HT1080 (cell line): ENCODE results near the gene SYNPR. TPM values are rescaled to one million over a fixed set of nuclear protein-coding genes. Genes with fewer than 3 reads are reported as not detected.
"Not testable (repeated sequence)": the region's sequence is repeated elsewhere in the genome, so short reads cannot be mapped to it uniquely, and the experiment has no call there.

Source experiments
- DNase-seq: peaks from one replicate; pipeline ENCODE4 v3.0.0-alpha.2; 2015; ENCODE audit warnings: low read depth
- total RNA-seq: library from RNA; depleted of rRNA; stranded (reverse); fragments of >200 nt; shearing (Covaris generic); gene quantifications from 2 replicates; pipeline ENCODE4 v1.2.3, GENCODE V29; 2014

The SYNPR gene
- total RNA-seq, 1 experiment from 2014 or later = not detected

GRCh38 chr3:63609834-63610233 lies 331.7 kb downstream of the SYNPR start:
- DNase-seq = no peak

GRCh38 chr3:63611382-63611781 lies 333.3 kb downstream of the SYNPR start:
- no peak for DNase-seq

GRCh38 chr3:63613561-63613960 lies 335.5 kb downstream of the SYNPR start:
- no peak for DNase-seq

- DNase-seq = no peak
Observed at GRCh38 chr3:63617391-63617790, 339.3 kb downstream of the SYNPR start.

GRCh38 chr3:63624941-63625560 lies 346.9 kb downstream of the SYNPR start:
- peak; percentile 48 for DNase-seq

GRCh38 chr3:63631670-63632069 lies 353.6 kb downstream of the SYNPR start:
- DNase-seq = no peak

GRCh38 chr3:63635186-63635585 lies 357.1 kb downstream of the SYNPR start:
- DNase-seq = no peak

- DNase-seq = no peak
Observed at GRCh38 chr3:63639806-63640205, 361.7 kb downstream of the SYNPR start.

- no peak for DNase-seq
Observed at GRCh38 chr3:63642488-63642887, 364.4 kb downstream of the SYNPR start.

- no peak for DNase-seq
Observed at GRCh38 chr3:63644212-63644797, 366.2 kb downstream of the SYNPR start.

GRCh38 chr3:63644928-63645781 lies 367.0 kb downstream of the SYNPR start:
- DNase-seq = not testable (repeated sequence)

- DNase-seq = no peak
Observed at GRCh38 chr3:63652066-63652725, 374.1 kb downstream of the SYNPR start, which contains the start of gene SNTN. Gene SNTN (plus strand): TSS chr3:63652675. CDS start chr3:63652688, 13 bp downstream.

GRCh38 chr3:63654211-63654610 lies 376.1 kb downstream of the SYNPR start:
- DNase-seq = peak; percentile 41

- DNase-seq = peak; percentile 3
Observed at GRCh38 chr3:63654931-63655330, 376.8 kb downstream of the SYNPR start.

GRCh38 chr3:63655519-63655918 lies 377.4 kb downstream of the SYNPR start:
- DNase-seq = peak; percentile 74

GRCh38 chr3:63656786-63657185 lies 378.7 kb downstream of the SYNPR start:
- peak; percentile 62 for DNase-seq

GRCh38 chr3:63661242-63661641 lies 383.1 kb downstream of the SYNPR start:
- no peak for DNase-seq

GRCh38 chr3:63662011-63662410 lies 383.9 kb downstream of the SYNPR start:
- no peak for DNase-seq

GRCh38 chr3:63662500-63662899 lies 384.4 kb downstream of the SYNPR start:
- no peak for DNase-seq
